Measurements from ENCODE around the gene NGFR.

DNA sequence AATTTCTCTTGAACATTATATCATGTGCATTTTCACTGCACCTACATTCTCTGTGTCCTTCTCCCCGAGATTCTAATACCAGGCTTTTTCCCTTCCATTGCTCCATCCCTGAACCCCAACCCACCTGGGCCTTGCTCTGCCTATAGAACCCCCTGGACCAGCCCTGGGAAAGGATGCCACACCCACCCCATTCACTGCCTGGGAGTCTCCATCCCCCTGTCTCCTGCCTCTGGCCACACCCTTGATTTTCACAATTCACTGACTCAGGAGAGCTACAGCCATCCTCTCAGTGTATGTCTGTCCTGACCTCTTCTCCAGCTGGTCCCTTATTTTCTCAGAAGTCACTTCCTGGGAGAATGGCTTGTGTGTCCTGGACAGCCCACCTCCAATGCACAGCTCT lies 27.9 kb upstream of the NGFR start:
- TF ChIP-seq CTCF (IDR thresholded peaks at IDR 0.05) (no peak), EZH2 (IDR thresholded peaks at IDR 0.05; ENCODE audit: borderline replicate concordance, insufficient read depth, low read depth, low read length, poor library complexity, severe bottlenecking) (no peak)
